HepG2 (cell line): Measurements from ENCODE around the gene GLDC. TPM values are rescaled to one million over a fixed set of nuclear protein-coding genes. Genes with fewer than 3 reads are reported as not detected.

Source experiments
- CBX1 ChIP-seq: IDR thresholded peaks from one replicate; pipeline ENCODE4 v1.6.1; 2016; ENCODE audit warnings: antibody characterized with exemption, low read depth
- CREB1 ChIP-seq, 2 experiments: fragments of 450-650 bp in 1 of 2; IDR thresholded peaks; 2 replicates each; pipeline ENCODE4 v1.6.1; 2016 to 2017; ENCODE audit warnings: control low read depth in 1 of 2, mild to moderate bottlenecking in 1 of 2, missing compliant biosample characterization in 1 of 2, missing genetic modification characterization in 1 of 2
- GTF2F1 ChIP-seq: fragments of 150-350 bp; IDR thresholded peaks from 2 replicates; pipeline ENCODE4 v1.6.1; 2014; ENCODE audit warnings: low read length
- HCFC1 ChIP-seq: fragments of 150-350 bp; IDR thresholded peaks from 2 replicates; pipeline ENCODE4 v1.6.1; 2014; ENCODE audit warnings: low read depth, low read length
- HDAC1 ChIP-seq: sonication (generic); formaldehyde crosslinking; IDR thresholded peaks from 2 replicates; pipeline ENCODE4 v1.5.1; 2020; ENCODE audit warnings: mild to moderate bottlenecking, missing genetic modification reagents
- JUND ChIP-seq: sonication (generic); formaldehyde crosslinking; IDR thresholded peaks from 2 replicates; pipeline ENCODE4 v1.8.0; 2022; ENCODE audit warnings: mild to moderate bottlenecking, missing genetic modification reagents
- NAIF1 ChIP-seq: sonication (generic); formaldehyde crosslinking; IDR thresholded peaks from 2 replicates; pipeline ENCODE4 v1.5.0; 2020; ENCODE audit warnings: mild to moderate bottlenecking, missing genetic modification reagents, borderline replicate concordance
- NFIB ChIP-seq: sonication (generic); formaldehyde crosslinking; IDR thresholded peaks from 2 replicates; pipeline ENCODE4 v1.9.0; 2021; ENCODE audit warnings: missing genetic modification reagents, mild to moderate bottlenecking, borderline replicate concordance
- NFIC ChIP-seq: IDR thresholded peaks from 2 replicates; pipeline ENCODE4 v1.6.1; 2012; ENCODE audit warnings: mild to moderate bottlenecking, low read length, inconsistent platforms
- NR1H2 ChIP-seq: sonication (generic); formaldehyde crosslinking; IDR thresholded peaks from 2 replicates; pipeline ENCODE4 v1.8.1; 2022; ENCODE audit warnings: low read depth, missing genetic modification reagents, borderline replicate concordance
- NR2C2 ChIP-seq: sonication (generic); formaldehyde crosslinking; IDR thresholded peaks from 2 replicates; pipeline ENCODE4 v1.4.0; 2020; ENCODE audit warnings: missing genetic modification reagents, mild to moderate bottlenecking, moderate library complexity, borderline replicate concordance
- PTBP1 ChIP-seq: fragments of 200-400 bp; formaldehyde crosslinking; IDR thresholded peaks from 2 replicates; pipeline ENCODE4 v1.6.1; 2018; ENCODE audit warnings: low read length, low read depth; ENCODE audit not compliant: poor library complexity, severe bottlenecking
- SMAD9 ChIP-seq: sonication (generic); formaldehyde crosslinking; IDR thresholded peaks from 2 replicates; pipeline ENCODE4 v1.5.1; 2020; ENCODE audit warnings: mild to moderate bottlenecking, missing genetic modification reagents
- SRY ChIP-seq: sonication (generic); formaldehyde crosslinking; IDR thresholded peaks from 2 replicates; pipeline ENCODE4 v1.8.0; 2022; ENCODE audit warnings: mild to moderate bottlenecking, missing genetic modification reagents
- ZBTB38 ChIP-seq: sonication (generic); formaldehyde crosslinking; IDR thresholded peaks from 2 replicates; pipeline ENCODE4 v1.5.1; 2020; ENCODE audit warnings: mild to moderate bottlenecking, missing genetic modification reagents
- ZNF251 ChIP-seq: sonication (generic); formaldehyde crosslinking; IDR thresholded peaks from 2 replicates; pipeline ENCODE4 v1.9.0; 2021; ENCODE audit warnings: mild to moderate bottlenecking, missing genetic modification reagents
- ZNF44 ChIP-seq: sonication (generic); formaldehyde crosslinking; IDR thresholded peaks from 2 replicates; pipeline ENCODE4 v1.5.1; 2020; ENCODE audit warnings: mild to moderate bottlenecking, missing genetic modification reagents
- ZNF451 ChIP-seq: sonication (generic); formaldehyde crosslinking; IDR thresholded peaks from 2 replicates; pipeline ENCODE4 v1.5.0; 2020; ENCODE audit warnings: mild to moderate bottlenecking, missing genetic modification reagents
- ZNF776 ChIP-seq: sonication (generic); formaldehyde crosslinking; IDR thresholded peaks from 2 replicates; pipeline ENCODE4 v1.4.0; 2020; ENCODE audit warnings: mild to moderate bottlenecking, missing genetic modification reagents
- ZNF83 ChIP-seq: sonication (generic); formaldehyde crosslinking; IDR thresholded peaks from 2 replicates; pipeline ENCODE4 v1.4.0; 2020; ENCODE audit warnings: missing genetic modification reagents, mild to moderate bottlenecking, borderline replicate concordance
- ZNF891 ChIP-seq: sonication (generic); formaldehyde crosslinking; IDR thresholded peaks from 2 replicates; pipeline ENCODE4 v1.5.0; 2020; ENCODE audit warnings: mild to moderate bottlenecking, missing genetic modification reagents
- polyA plus RNA-seq, 8 experiments: library from polyadenylated mRNA; depleted of rRNA in 3 of 8; stranded (reverse) in 7 of 8; unstranded in 1 of 8; fragments of >200 nt; fragmentation: Illumina TruSeq in 4 of 8; extraction: Trizol in 4 of 8; gene quantifications; 2 replicates each; pipeline versions ENCODE4 v1.2.1 to v1.2.3, GENCODE V29; 2011 to 2016; ENCODE audit warnings: low read depth in 4 of 8, missing spikeins in 1 of 8, mixed read lengths in 1 of 8; ENCODE audit not compliant: insufficient read depth in 1 of 8
- total RNA-seq, 5 experiments: library from RNA; depleted of rRNA; stranded (reverse); fragments of >200 nt; fragmentation: Illumina TruSeq; extraction: Trizol; gene quantifications; 2 replicates each; pipeline ENCODE4 v1.2.3, GENCODE V29; 2016; ENCODE audit warnings: low read depth in 1 of 5
- TF ChIP-seq, protein P1 (sequence below): sonication (generic); formaldehyde crosslinking; IDR thresholded peaks from 2 replicates; pipeline ENCODE4 v1.8.0; 2022; ENCODE audit warnings: missing genetic modification reagents, mild to moderate bottlenecking, inconsistent platforms, borderline replicate concordance
- TF ChIP-seq, protein P2 (sequence below): sonication (generic); formaldehyde crosslinking; IDR thresholded peaks from 2 replicates; pipeline ENCODE4 v1.8.1; 2023; ENCODE audit warnings: missing genetic modification reagents, inconsistent platforms, borderline replicate concordance
- TF ChIP-seq, protein P3 (sequence below): sonication (generic); formaldehyde crosslinking; IDR thresholded peaks from 2 replicates; pipeline ENCODE4 v1.5.0; 2020; ENCODE audit warnings: mild to moderate bottlenecking, missing genetic modification reagents
- TF ChIP-seq, protein P4 (sequence below): sonication (generic); formaldehyde crosslinking; IDR thresholded peaks from 2 replicates; pipeline ENCODE4 v1.5.0; 2020; ENCODE audit warnings: missing genetic modification reagents

Gene GLDC
- total and polyA plus RNA-seq, 2 of the 13 experiments (the other 11 are each of a cell fraction or from before 2014, with no cell fraction given) = 59.3 to 115 TPM

DNA sequence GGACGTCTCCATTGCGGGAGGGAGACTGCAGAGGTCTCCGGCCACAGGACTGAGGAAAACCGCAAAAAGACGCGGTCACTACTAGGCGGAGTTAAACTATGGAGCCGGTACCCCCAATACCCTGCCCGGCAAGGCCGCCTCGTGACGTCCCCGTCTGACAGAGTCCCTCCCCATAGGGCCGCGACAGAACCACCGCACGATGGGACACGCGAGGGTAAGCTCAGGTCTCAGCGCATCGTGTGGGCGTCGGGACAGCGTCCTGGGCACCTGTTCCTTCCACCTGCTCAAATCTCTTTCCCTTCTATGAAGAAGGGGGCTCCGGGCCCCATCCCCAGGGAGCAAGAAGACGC is 35.2 kb upstream of the GLDC start (continued):
- TF ChIP-seq CREB1 (IDR thresholded peaks at IDR 0.05) (no peak; the same call in 1 of the 2 replicates), CREB1 (CRISPR knock-in tag; IDR thresholded peaks at IDR 0.05) (peak; percentile 5), SRY (CRISPR knock-in tag) (peak; percentile 70; the same call in 1 of the 2 replicates), ZNF251 (CRISPR knock-in tag) (peak; percentile 82; the same call in 1 of the 2 replicates), HDAC1 (CRISPR knock-in tag) (no peak), ZNF891 (CRISPR knock-in tag) (no peak), GTF2F1 (no peak), ZNF83 (CRISPR knock-in tag) (0 out of 2 replicates have a peak, but pooled peaks have one; percentile 14), NR1H2 (peak; percentile 26; the same call in 1 of the 2 replicates), NFIC (0 out of 2 replicates have a peak, but pooled peaks have one; percentile 30), CBX1 (no peak), ZNF451 (CRISPR knock-in tag) (no peak), SMAD9 (CRISPR knock-in tag) (0 out of 2 replicates have a peak, but pooled peaks have one; percentile 67), NFIB (CRISPR knock-in tag) (0 out of 2 replicates have a peak, but pooled peaks have one; percentile 34), NAIF1 (CRISPR knock-in tag) (no peak), ZNF776 (no peak), ZBTB38 (CRISPR knock-in tag) (no peak), PTBP1 (peak; percentile 28), JUND (0 out of 2 replicates have a peak, but pooled peaks have one; percentile 21), ZNF44 (CRISPR knock-in tag) (peak; percentile 73; the same call in 1 of the 2 replicates), NR2C2 (CRISPR knock-in tag) (no peak), HCFC1 (no peak)
- TF ChIP-seq, protein P1, sequence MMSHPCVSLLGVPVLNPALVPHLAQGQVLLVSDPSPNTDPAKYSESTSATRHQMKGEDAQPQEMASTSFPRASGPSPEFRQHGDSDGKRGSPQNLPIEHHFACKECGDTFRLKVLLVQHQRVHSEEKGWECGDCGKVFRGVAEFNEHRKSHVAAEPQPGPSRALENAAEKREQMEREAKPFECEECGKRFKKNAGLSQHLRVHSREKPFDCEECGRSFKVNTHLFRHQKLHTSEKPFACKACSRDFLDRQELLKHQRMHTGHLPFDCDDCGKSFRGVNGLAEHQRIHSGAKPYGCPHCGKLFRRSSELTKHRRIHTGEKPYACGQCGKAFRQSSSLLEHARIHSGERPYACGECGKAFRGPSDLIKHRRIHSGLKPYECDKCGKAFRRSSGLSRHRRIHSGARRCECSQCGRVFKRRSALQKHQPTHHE (CRISPR knock-in tag) = no peak
- TF ChIP-seq, protein P2, sequence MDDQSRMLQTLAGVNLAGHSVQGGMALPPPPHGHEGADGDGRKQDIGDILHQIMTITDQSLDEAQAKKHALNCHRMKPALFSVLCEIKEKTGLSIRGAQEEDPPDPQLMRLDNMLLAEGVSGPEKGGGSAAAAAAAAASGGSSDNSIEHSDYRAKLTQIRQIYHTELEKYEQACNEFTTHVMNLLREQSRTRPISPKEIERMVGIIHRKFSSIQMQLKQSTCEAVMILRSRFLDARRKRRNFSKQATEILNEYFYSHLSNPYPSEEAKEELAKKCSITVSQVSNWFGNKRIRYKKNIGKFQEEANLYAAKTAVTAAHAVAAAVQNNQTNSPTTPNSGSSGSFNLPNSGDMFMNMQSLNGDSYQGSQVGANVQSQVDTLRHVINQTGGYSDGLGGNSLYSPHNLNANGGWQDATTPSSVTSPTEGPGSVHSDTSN (CRISPR knock-in tag) = no peak
- TF ChIP-seq, protein P3, sequence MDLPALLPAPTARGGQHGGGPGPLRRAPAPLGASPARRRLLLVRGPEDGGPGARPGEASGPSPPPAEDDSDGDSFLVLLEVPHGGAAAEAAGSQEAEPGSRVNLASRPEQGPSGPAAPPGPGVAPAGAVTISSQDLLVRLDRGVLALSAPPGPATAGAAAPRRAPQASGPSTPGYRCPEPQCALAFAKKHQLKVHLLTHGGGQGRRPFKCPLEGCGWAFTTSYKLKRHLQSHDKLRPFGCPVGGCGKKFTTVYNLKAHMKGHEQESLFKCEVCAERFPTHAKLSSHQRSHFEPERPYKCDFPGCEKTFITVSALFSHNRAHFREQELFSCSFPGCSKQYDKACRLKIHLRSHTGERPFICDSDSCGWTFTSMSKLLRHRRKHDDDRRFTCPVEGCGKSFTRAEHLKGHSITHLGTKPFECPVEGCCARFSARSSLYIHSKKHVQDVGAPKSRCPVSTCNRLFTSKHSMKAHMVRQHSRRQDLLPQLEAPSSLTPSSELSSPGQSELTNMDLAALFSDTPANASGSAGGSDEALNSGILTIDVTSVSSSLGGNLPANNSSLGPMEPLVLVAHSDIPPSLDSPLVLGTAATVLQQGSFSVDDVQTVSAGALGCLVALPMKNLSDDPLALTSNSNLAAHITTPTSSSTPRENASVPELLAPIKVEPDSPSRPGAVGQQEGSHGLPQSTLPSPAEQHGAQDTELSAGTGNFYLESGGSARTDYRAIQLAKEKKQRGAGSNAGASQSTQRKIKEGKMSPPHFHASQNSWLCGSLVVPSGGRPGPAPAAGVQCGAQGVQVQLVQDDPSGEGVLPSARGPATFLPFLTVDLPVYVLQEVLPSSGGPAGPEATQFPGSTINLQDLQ (CRISPR knock-in tag) = no peak
- TF ChIP-seq, protein P4, sequence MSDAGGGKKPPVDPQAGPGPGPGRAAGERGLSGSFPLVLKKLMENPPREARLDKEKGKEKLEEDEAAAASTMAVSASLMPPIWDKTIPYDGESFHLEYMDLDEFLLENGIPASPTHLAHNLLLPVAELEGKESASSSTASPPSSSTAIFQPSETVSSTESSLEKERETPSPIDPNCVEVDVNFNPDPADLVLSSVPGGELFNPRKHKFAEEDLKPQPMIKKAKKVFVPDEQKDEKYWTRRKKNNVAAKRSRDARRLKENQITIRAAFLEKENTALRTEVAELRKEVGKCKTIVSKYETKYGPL = no peak
